T-helper 1 cell (primary cell): ENCODE data around the gene CAMTA1.

ENCODE experiments used
- DNase-seq, 5 donors: peaks; one replicate each; pipeline ENCODE4 v3.0.0-alpha.2; 2012 to 2020

Gene CAMTA1

GRCh38 chr1:6857831-6858230 lies 72.6 kb downstream of the CAMTA1 start:
- DNase-seq = no peak

- DNase-seq = no peak
Measured at GRCh38 chr1:6858596-6858995, 73.3 kb downstream of the CAMTA1 start.

- DNase-seq = no peak
Measured at GRCh38 chr1:6859415-6860343, 74.4 kb downstream of the CAMTA1 start.

GRCh38 chr1:6860401-6860800 lies 75.1 kb downstream of the CAMTA1 start:
- no peak for DNase-seq

- DNase-seq = no peak
Measured at GRCh38 chr1:6861075-6861724, 75.9 kb downstream of the CAMTA1 start.

- no peak for DNase-seq
Measured at GRCh38 chr1:6862906-6863305, 77.7 kb downstream of the CAMTA1 start.

GRCh38 chr1:6864166-6864565 lies 78.9 kb downstream of the CAMTA1 start:
- no peak for DNase-seq

- no peak for DNase-seq
Measured at GRCh38 chr1:6866825-6867224, 81.6 kb downstream of the CAMTA1 start.

GRCh38 chr1:6867321-6867720 lies 82.1 kb downstream of the CAMTA1 start:
- DNase-seq = no peak

- no peak for DNase-seq
Measured at GRCh38 chr1:6867729-6868659, 82.7 kb downstream of the CAMTA1 start.

GRCh38 chr1:6868660-6869380 lies 83.6 kb downstream of the CAMTA1 start:
- DNase-seq = no peak

GRCh38 chr1:6869545-6869944 lies 84.3 kb downstream of the CAMTA1 start:
- no peak for DNase-seq

GRCh38 chr1:6870086-6870485 lies 84.8 kb downstream of the CAMTA1 start:
- DNase-seq = no peak

GRCh38 chr1:6870571-6870970 lies 85.3 kb downstream of the CAMTA1 start:
- DNase-seq = no peak

- no peak for DNase-seq
Measured at GRCh38 chr1:6871300-6871972, 86.2 kb downstream of the CAMTA1 start.

GRCh38 chr1:6872573-6873261 lies 87.5 kb downstream of the CAMTA1 start:
- peak in 1 of 5 donors; percentile 36 for DNase-seq

- DNase-seq = no peak
Measured at GRCh38 chr1:6873298-6874015, 88.2 kb downstream of the CAMTA1 start.

- DNase-seq = no peak
Measured at GRCh38 chr1:6874298-6874697, 89.0 kb downstream of the CAMTA1 start.

- DNase-seq = no peak
Measured at GRCh38 chr1:6880951-6881690, 95.9 kb downstream of the CAMTA1 start.

- no peak for DNase-seq
Measured at GRCh38 chr1:6882414-6882813, 97.2 kb downstream of the CAMTA1 start.
